ENCODE results near the gene AP1G1.

The AP1G1 gene

DNA sequence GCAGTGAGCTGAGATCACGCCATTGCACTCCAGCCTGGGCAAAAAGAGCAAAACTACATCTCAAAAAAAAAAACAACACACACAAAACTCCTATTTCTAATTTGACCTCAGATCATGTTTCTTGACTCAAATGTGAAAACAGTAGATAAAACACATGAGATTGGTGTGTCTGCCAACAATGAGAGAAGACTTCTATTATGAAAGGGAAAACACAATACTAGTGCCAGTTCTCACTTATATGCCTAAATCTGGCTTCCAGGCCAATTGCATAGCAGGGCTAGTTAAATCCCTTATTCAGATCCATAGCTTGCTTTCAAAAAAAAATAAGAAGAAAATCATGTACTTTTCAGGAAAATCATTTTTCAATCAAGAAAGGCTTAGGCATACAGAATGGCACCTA, 39.4 kb downstream of the AP1G1 start:
- H3K4me3 ChIP-seq (ENCODE audit: low read length) = no peak overlapping the region
- H3K36me3 ChIP-seq (ENCODE audit: control insufficient read depth, low read length) = peaks cover 70% of the 10 kb centered on the region
- TF ChIP-seq, protein P1, sequence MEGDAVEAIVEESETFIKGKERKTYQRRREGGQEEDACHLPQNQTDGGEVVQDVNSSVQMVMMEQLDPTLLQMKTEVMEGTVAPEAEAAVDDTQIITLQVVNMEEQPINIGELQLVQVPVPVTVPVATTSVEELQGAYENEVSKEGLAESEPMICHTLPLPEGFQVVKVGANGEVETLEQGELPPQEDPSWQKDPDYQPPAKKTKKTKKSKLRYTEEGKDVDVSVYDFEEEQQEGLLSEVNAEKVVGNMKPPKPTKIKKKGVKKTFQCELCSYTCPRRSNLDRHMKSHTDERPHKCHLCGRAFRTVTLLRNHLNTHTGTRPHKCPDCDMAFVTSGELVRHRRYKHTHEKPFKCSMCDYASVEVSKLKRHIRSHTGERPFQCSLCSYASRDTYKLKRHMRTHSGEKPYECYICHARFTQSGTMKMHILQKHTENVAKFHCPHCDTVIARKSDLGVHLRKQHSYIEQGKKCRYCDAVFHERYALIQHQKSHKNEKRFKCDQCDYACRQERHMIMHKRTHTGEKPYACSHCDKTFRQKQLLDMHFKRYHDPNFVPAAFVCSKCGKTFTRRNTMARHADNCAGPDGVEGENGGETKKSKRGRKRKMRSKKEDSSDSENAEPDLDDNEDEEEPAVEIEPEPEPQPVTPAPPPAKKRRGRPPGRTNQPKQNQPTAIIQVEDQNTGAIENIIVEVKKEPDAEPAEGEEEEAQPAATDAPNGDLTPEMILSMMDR (IDR thresholded peaks at IDR 0.05; ENCODE audit: low read depth, low read length, poor library complexity, severe bottlenecking) = no peak
- no peak for TF ChIP-seq EZH2phosphoT487 (IDR thresholded peaks at IDR 0.05; ENCODE audit: borderline replicate concordance, low read length)
- no peaks in the 10 kb centered on the region for H3K9me3 ChIP-seq (ENCODE audit: control insufficient read depth, insufficient read depth, low read length)
- no peak overlapping the region for H3K4me2 ChIP-seq (ENCODE audit: low read length)
- no peaks in the 10 kb centered on the region for H3K9me2 ChIP-seq (replicated peaks; ENCODE audit: control insufficient read depth, low read length)
- no peak overlapping the region for H3K27ac ChIP-seq (ENCODE audit: low read depth, low read length)
- H3K27me3 ChIP-seq (ENCODE audit: control insufficient read depth, low read length) = no peaks in the 10 kb centered on the region
- no peaks in the 10 kb centered on the region for H3K4me1 ChIP-seq (ENCODE audit: control insufficient read depth, low read length)
- no peaks in the 10 kb centered on the region for H3K79me2 ChIP-seq (ENCODE audit: control insufficient read depth, low read length)
- H4K20me1 ChIP-seq (ENCODE audit: control insufficient read depth, insufficient read depth, low read depth, low read length) = no peaks in the 10 kb centered on the region
- no peaks in the 10 kb centered on the region for H3F3A ChIP-seq (ENCODE audit: control insufficient read depth, insufficient read depth)

DNA sequence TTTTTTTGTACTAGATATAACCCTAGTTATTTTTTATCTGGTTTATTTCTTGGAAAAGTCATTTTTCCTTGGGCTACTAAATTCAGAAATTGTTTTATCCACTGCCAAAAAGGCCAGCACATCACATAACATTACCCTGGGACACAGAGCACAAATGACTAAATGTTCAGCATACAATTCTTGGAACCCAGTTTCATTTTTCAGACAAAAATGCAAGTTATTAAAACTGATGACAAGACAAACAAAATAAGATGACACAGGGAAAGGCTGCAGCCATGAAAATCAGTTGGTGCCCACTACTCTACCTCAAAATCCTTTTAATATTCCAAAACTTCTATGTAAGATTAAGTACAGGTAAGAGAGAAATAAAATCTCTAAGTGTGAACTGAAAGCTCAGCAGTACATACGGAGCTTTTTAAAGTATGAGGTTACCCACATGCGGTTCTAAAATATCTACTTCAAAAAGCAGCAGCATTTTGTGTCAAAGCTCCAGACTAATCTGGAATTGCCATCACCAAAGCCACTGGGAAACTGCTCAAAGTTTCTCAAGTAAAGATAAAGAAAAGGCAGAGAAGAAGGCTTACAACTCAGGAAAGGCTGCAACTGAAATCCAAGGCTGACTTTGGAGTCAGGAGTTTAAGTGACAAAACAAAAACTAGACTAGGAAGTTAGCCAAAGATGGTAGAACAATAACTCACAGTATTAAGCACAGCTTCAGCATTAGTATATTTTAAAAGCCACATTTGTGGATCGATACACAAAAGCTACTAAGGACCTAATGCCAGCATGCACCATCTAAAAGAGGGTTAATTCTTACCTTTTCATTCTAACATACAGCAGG, 41.4 kb downstream of the AP1G1 start:
- TF ChIP-seq EZH2phosphoT487 (IDR thresholded peaks at IDR 0.05; ENCODE audit: borderline replicate concordance, low read length) = no peak
- TF ChIP-seq, protein P1 (IDR thresholded peaks at IDR 0.05; ENCODE audit: low read depth, low read length, poor library complexity, severe bottlenecking) = no peak
- no peaks in the 10 kb centered on the region for H3K9me2 ChIP-seq (replicated peaks; ENCODE audit: control insufficient read depth, low read length)
- no peak overlapping the region for H3K4me3 ChIP-seq (ENCODE audit: low read length)
- no peaks in the 10 kb centered on the region for H3K27me3 ChIP-seq (ENCODE audit: control insufficient read depth, low read length)
- no peaks in the 10 kb centered on the region for H3K9me3 ChIP-seq (ENCODE audit: control insufficient read depth, insufficient read depth, low read length)
- H3K79me2 ChIP-seq (ENCODE audit: control insufficient read depth, low read length) = no peaks in the 10 kb centered on the region
- no peaks in the 10 kb centered on the region for H4K20me1 ChIP-seq (ENCODE audit: control insufficient read depth, insufficient read depth, low read depth, low read length)
- H3F3A ChIP-seq (ENCODE audit: control insufficient read depth, insufficient read depth) = no peaks in the 10 kb centered on the region
- no peak overlapping the region for H3K4me2 ChIP-seq (ENCODE audit: low read length)
- no peaks in the 10 kb centered on the region for H3K4me1 ChIP-seq (ENCODE audit: control insufficient read depth, low read length)
- H3K27ac ChIP-seq (ENCODE audit: low read depth, low read length) = no peak overlapping the region
- peaks cover 69% of the 10 kb centered on the region for H3K36me3 ChIP-seq (ENCODE audit: control insufficient read depth, low read length)

DNA sequence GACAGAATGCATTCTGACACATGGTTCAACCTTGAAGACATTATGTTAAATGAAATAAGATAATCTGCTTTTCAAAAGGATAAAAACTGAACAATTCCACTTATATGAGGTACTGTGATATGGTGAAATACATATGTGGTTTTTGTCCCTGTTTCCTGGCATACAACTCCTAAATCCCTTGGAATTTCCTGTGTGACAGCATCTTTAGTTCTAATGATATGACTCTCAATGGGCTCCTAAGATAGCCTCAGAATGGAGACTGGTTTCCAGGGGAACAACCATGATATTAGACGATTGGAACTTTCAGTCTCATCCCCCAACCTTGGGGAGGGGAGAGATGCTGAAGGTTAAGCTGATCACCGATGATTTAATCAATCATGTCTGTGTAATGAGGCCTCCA, 46.4 kb downstream of the AP1G1 start:
- Histone ChIP-seq H3K9me3 (ENCODE audit: control insufficient read depth, insufficient read depth, low read length) (no peaks in the 10 kb centered on the region), H3K36me3 (ENCODE audit: control insufficient read depth, low read length) (peaks cover 51% of the 10 kb centered on the region)

More for the DNA sequence above, 46.4 kb downstream of the AP1G1 start:
- no peaks in the 10 kb centered on the region for H4K20me1 ChIP-seq (ENCODE audit: control insufficient read depth, insufficient read depth, low read depth, low read length)
- no peak overlapping the region for H3K4me3 ChIP-seq (ENCODE audit: low read length)
- H3K9me2 ChIP-seq (replicated peaks; ENCODE audit: control insufficient read depth, low read length) = no peaks in the 10 kb centered on the region
- no peak for TF ChIP-seq EZH2phosphoT487 (IDR thresholded peaks at IDR 0.05; ENCODE audit: borderline replicate concordance, low read length)
- TF ChIP-seq, protein P1 (IDR thresholded peaks at IDR 0.05; ENCODE audit: low read depth, low read length, poor library complexity, severe bottlenecking) = no peak
- no peaks in the 10 kb centered on the region for H3F3A ChIP-seq (ENCODE audit: control insufficient read depth, insufficient read depth)
- no peaks in the 10 kb centered on the region for H3K27me3 ChIP-seq (ENCODE audit: control insufficient read depth, low read length)
- no peaks in the 10 kb centered on the region for H3K4me1 ChIP-seq (ENCODE audit: control insufficient read depth, low read length)
- H3K27ac ChIP-seq (ENCODE audit: low read depth, low read length) = no peak overlapping the region
- no peak overlapping the region for H3K4me2 ChIP-seq (ENCODE audit: low read length)
- no peaks in the 10 kb centered on the region for H3K79me2 ChIP-seq (ENCODE audit: control insufficient read depth, low read length)
